Activated effector memory CD4-positive, alpha-beta T cell treated with anti-CD3 and anti-CD28 coated beads, Interleukin-2, amount 50 U/mL, for 16 hours (primary cell): ENCODE measurements around the gene CHCHD6.

ENCODE experiments used
- DNase-seq: peaks from one replicate; pipeline ENCODE4 v3.0.0-alpha.2; 2020

The CHCHD6 gene

GRCh38 chr3:126927846-126928245 lies 223.8 kb downstream of the CHCHD6 start:
- no peak for DNase-seq

GRCh38 chr3:126928921-126929474 lies 225.0 kb downstream of the CHCHD6 start:
- DNase-seq: no peak

- DNase-seq: no peak
Observed at GRCh38 chr3:126930936-126931600, 227.0 kb downstream of the CHCHD6 start.

DNA sequence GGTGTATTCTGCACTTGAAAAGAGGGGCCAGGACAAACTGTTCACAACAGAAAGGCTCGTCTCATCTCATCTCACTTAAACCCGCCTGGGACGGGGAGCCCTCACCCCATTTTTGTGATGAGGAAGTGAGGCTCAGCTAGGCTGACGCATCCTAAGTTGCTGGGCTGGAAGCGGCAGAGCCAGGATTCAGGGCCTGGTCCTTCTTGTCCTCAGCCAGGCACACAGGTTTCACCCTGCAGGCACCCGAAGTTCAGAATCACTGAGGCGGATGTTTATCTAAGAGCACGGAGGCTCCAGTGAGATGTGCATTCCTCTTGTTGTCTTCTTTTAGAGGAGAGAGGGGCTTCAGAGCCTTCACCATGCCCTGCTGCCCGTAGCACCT lies 227.8 kb downstream of the CHCHD6 start:
- DNase-seq: no peak

DNA sequence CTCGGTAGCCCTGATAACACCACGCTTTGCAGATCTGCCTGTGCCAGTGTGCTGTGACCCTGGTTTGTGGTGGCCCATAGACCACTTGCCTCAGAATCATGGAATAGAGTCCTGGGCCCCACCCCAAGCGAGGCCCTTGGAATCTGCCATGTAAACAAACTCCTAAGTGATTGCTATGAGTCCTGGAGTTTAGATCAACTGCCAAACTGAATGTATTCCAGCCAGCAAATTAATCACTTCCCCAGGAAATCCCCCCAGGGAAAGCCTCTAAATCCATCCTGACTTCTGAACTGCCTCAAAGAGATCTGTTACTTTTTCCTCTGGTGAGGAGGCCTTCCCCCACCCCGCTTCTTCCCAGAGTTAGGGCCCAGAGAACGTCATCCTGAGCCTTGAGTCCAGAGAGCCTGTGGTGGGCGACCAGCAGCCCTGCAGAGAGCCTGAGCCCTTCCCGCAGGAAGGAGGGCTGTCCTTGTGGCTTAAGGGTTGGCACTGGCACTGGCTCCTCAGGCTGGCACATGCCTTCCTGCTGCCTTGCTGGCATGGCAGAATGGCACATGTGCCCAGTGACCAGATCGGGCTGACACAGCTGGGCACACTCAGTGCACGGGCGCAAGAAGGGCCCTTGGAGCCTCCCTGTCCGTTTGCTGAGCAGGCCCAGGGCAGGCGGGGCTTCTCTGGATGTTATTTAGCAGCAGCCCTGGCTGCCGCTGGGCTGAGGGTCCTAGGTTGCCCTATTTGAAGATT lies 228.3 kb downstream of the CHCHD6 start:
- DNase-seq: no peak

- DNase-seq: no peak
Observed at GRCh38 chr3:126934031-126934531, 230.0 kb downstream of the CHCHD6 start.

- no peak for DNase-seq
Observed at GRCh38 chr3:126934991-126935390, 231.0 kb downstream of the CHCHD6 start.

DNA sequence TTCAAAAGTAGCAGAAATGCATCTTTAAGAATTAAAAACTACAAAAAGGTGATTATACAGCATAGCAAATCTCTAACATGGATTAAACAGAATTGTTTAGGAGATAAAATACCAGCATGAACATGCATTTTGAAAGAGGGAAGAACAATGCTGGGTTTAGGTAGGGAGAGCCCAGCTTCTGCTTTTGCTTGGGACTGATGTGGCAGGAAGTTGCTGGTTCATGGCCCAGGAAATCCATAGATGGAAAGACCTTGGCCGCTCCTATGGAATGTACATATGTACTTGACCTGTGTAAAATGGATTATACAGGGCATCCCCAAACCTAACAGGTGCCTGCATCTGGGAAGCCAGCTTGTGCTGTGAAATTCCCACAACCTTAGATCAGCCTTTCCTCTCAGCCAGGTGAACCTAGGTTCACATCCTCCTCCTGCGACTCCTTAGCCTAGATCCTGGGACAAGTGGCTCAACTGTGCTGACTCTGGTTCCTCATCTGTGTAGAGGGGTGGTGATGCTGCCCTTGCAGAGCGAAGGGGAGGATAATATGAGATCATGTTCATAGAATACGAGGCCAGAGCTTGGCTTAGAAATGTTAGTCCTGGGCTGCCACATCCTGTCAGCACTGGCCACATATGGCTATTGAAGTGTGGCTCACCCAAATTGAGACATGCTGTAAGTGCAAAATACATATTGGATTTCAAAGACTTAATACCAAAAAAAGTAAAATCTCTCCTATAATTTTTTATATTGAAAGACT lies 231.9 kb downstream of the CHCHD6 start:
- DNase-seq: no peak

GRCh38 chr3:126936853-126937425 lies 232.9 kb downstream of the CHCHD6 start:
- DNase-seq: no peak

DNA sequence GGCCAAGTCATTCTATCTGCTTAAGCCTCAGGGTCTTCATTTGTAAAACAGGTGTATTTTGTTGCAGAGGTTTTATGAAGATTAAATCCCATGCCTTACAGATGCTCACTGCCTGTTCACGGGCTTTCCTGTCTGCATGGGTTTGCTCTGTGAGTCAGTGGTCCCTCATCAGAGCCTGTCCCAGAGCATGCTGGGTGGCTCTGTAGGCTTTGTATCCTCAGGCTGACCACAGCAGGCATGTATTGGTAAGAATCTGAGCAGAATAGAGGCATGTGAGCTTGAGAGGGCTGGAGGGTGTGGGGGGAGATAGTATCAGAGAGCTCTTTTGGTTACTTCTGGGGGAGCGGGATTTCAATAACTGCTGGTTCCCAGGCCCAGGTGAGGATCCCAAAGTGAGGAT lies 233.5 kb downstream of the CHCHD6 start:
- DNase-seq: no peak

GRCh38 chr3:126937973-126938372 lies 233.9 kb downstream of the CHCHD6 start:
- no peak for DNase-seq

- no peak for DNase-seq
Observed at GRCh38 chr3:126938520-126939337, 234.7 kb downstream of the CHCHD6 start.

DNA sequence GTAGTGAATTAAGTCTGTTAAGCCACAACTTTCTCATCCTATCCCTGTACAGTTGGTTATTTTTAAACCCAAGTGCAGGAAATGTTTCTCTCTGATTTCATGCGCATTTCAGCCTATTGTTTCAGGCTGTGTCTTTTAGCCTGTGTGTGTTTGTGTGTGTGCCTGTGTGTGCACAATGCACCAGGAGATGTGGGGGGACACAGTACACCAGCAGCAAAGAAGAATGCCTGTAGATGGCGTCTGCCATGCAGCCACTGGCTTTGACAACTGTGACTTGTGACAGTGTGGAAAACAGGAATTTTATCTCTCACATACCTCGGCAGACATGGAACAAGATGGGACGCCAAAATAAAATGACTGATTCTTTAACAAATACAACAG lies 235.3 kb downstream of the CHCHD6 start:
- DNase-seq: no peak

DNA sequence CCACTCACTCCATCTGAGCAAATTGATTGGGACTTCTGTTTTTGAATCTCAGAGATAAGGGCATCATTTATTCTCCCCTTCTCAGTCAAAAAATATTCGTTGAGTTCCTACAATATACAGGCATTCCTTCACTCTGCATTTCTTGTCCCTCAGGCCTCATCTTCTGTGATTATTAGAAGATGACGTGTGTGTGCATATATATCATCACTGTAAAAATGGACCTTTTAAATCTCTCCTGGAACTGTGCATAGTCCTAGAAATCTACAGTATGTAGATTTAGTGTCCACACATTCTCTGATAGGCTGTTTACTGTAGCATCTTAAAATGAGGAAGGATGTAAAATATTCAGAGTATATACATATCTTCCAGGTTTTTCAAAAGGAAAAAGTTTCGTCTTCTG lies 235.7 kb downstream of the CHCHD6 start:
- no peak for DNase-seq

GRCh38 chr3:126941721-126942270 lies 237.8 kb downstream of the CHCHD6 start:
- DNase-seq: no peak

- no peak for DNase-seq
Observed at GRCh38 chr3:126944089-126944965, 240.3 kb downstream of the CHCHD6 start.

DNA sequence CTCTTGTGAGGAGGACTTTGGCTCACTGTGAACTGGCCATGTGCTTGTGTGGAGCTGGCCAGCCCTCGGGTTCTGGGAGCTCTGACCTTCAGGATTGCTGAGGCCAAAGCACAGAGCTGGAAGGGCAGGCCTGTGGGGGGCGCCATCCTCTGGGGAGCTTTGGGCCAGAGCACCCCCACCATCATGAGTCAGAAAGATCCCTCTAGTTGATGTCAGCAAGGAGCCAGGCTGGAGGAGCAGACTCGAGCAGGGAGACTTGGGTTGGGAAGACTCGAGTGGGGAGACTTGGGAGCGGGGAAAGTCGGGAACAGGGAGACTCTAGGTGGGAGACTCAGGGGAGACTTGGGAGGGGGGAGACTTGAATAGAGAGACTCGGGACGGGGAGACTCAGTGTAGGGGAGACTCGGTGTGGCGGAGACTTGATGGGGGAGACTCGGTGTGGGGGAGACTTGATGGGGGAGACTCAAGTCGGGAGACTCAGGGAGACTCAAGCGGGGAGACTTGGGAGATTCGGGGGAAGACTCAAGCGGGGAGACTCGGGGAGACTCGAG lies 241.2 kb downstream of the CHCHD6 start:
- DNase-seq: no peak

GRCh38 chr3:126945891-126946290 lies 241.9 kb downstream of the CHCHD6 start:
- DNase-seq: no peak

- DNase-seq: no peak
Observed at GRCh38 chr3:126946405-126946804, 242.4 kb downstream of the CHCHD6 start.

- DNase-seq: no peak
Observed at GRCh38 chr3:126947429-126947828, 243.4 kb downstream of the CHCHD6 start.
